K562 (cell line): ENCODE results near the gene NUF2. TPM values are rescaled to one million over a fixed set of nuclear protein-coding genes. Genes with fewer than 3 reads are reported as not detected.

ENCODE experiments used
- CHD1 ChIP-seq: fragments of 200-600 bp; sonication (generic); IDR thresholded peaks from one replicate; pipeline ENCODE4 v1.6.1; 2012; ENCODE audit warnings: mild to moderate bottlenecking, moderate library complexity, low read length, inconsistent platforms
- CTBP1 ChIP-seq: fragments of 450-650 bp; IDR thresholded peaks from 2 replicates; pipeline ENCODE4 v1.6.1; 2016; ENCODE audit warnings: borderline replicate concordance
- FUS ChIP-seq: fragments of 200-400 bp; formaldehyde crosslinking; optimal IDR thresholded peaks from 2 replicates; pipeline ENCODE3; 2017; ENCODE audit warnings: low read depth, low read length
- GTF2A2 ChIP-seq: IDR thresholded peaks from 2 replicates; pipeline ENCODE4 v1.6.1; 2016; ENCODE audit warnings: mild to moderate bottlenecking, missing genetic modification characterization, missing compliant biosample characterization
- HBP1 ChIP-seq: fragments of 450-650 bp; formaldehyde crosslinking; IDR thresholded peaks from 2 replicates; pipeline ENCODE4 v1.4.0; 2022; ENCODE audit warnings: missing genetic modification characterization
- HNRNPK ChIP-seq: fragments of 200-400 bp; formaldehyde crosslinking; IDR thresholded peaks from one replicate; pipeline ENCODE4 v1.6.1; 2018; ENCODE audit warnings: mild to moderate bottlenecking, low read depth, low read length; ENCODE audit not compliant: poor library complexity, severe bottlenecking
- HOMEZ ChIP-seq: fragments of 250-450 bp; sonication (Bioruptor Pico); IDR thresholded peaks from 2 replicates; pipeline ENCODE4 v1.4.0; 2020; ENCODE audit warnings: mild to moderate bottlenecking, moderate library complexity
- ILF3 ChIP-seq: fragments of 450-650 bp; IDR thresholded peaks from 2 replicates; pipeline ENCODE4 v1.6.1; 2018; ENCODE audit warnings: antibody characterized with exemption, mild to moderate bottlenecking, moderate library complexity, borderline replicate concordance
- PURB ChIP-seq: sonication (generic); formaldehyde crosslinking; IDR thresholded peaks from 2 replicates; pipeline ENCODE4 v1.9.0; 2021; ENCODE audit warnings: low read depth, mild to moderate bottlenecking, missing genetic modification reagents
- THRA ChIP-seq: fragments of 450-650 bp; IDR thresholded peaks from 2 replicates; pipeline ENCODE4 v1.6.1; 2017; ENCODE audit warnings: mild to moderate bottlenecking, moderate library complexity
- ZNF407 ChIP-seq: fragments of 450-650 bp; IDR thresholded peaks from 2 replicates; pipeline ENCODE4 v1.6.1; 2016; ENCODE audit warnings: low read depth
- polyA plus RNA-seq, 8 experiments: library from polyadenylated mRNA; depleted of rRNA in 4 of 8; stranded (reverse) in 5 of 8; unstranded in 3 of 8; fragments of >200 nt; fragmentation: Nextera tagmentation in 2 of 8; fragmentation: Illumina TruSeq in 1 of 8; extraction: Ambion mirVana in 2 of 8; extraction: Trizol in 1 of 8; gene quantifications; 2 replicates each; pipeline versions ENCODE4 v1.2.1 to v1.2.3, GENCODE V29; 2011 to 2014; ENCODE audit warnings: inconsistent platforms in 1 of 8, missing spikeins in 1 of 8
- total RNA-seq, 7 experiments: library from RNA; depleted of rRNA in 6 of 7; stranded (reverse); fragments of >200 nt in 6 of 7; fragmentation: Illumina TruSeq in 2 of 7; extraction: Trizol in 2 of 7; gene quantifications; 2 replicates each; pipeline versions ENCODE4 v1.2.1 to v1.2.3, GENCODE V29; 2011 to 2021; ENCODE audit warnings: low replicate concordance in 1 of 7

NUF2 gene
- total and polyA plus RNA-seq, 9 of the 15 experiments (the other 6 are each of a cell fraction or from before 2014, with no cell fraction given), result 42.5 to 90.0 (median 60.3) TPM

- TF ChIP-seq FUS (no peak), ILF3 (no peak), ZNF407 (peak; percentile 99), HOMEZ (peak; percentile 53; the same call in 1 of the 2 replicates), GTF2A2 (tag) (no peak), HBP1 (CRISPR knock-in tag) (no peak), CHD1 (peak; percentile 62), CTBP1 (peak; percentile 98), PURB (CRISPR knock-in tag) (no peak), HNRNPK (no peak), THRA (no peak)
These were observed at the start of gene NUF2 (continued) for GRCh38 chr1:163321311-163322305.
